SU-DHL-6 (cell line): ENCODE results near the gene INPP4A.

Experiments
- H2AFZ ChIP-seq: fragments of 200-600 bp; sonication (generic); 2 replicates; pipeline ENCODE4 v1.6.1; 2014; ENCODE audit warnings: low read depth, mild to moderate bottlenecking, moderate library complexity, mixed read lengths, antibody characterized with exemption, low read length; ENCODE audit not compliant: severe bottlenecking
- H3F3A ChIP-seq: fragments of 200-600 bp; shearing (Covaris generic); 2 replicates; pipeline ENCODE4 v1.6.0; 2016; ENCODE audit warnings: antibody characterized with exemption, mild to moderate bottlenecking; ENCODE audit not compliant: insufficient read depth
- H3K27ac ChIP-seq: fragments of 200-600 bp; sonication (generic); 2 replicates; pipeline ENCODE4 v1.5.1; 2016; ENCODE audit warnings: low read depth, mild to moderate bottlenecking, low read length, moderate library complexity, mixed read lengths
- H3K27me3 ChIP-seq: fragments of 200-600 bp; sonication (generic), shearing (Covaris generic); 2 replicates; pipeline ENCODE4 v1.6.0; 2014; ENCODE audit warnings: mild to moderate bottlenecking, low read length
- H3K36me3 ChIP-seq: fragments of 200-600 bp; sonication (generic); 2 replicates; pipeline ENCODE4 v1.6.1; 2014; ENCODE audit warnings: mild to moderate bottlenecking, low read length, mixed read lengths
- H3K4me2 ChIP-seq: fragments of 300-600, 200-600 bp; shearing (Covaris generic), sonication (generic); 2 replicates; pipeline ENCODE4 v1.6.0; 2014; ENCODE audit warnings: low read length, low read depth, mild to moderate bottlenecking; ENCODE audit not compliant: poor library complexity, severe bottlenecking
- H3K4me3 ChIP-seq: fragments of 200-600 bp; sonication (generic); 2 replicates; pipeline ENCODE4 v1.5.1; 2014; ENCODE audit warnings: antibody characterized with exemption, low read length, mild to moderate bottlenecking, mixed read lengths; ENCODE audit not compliant: insufficient read depth, poor library complexity, severe bottlenecking
- H3K79me2 ChIP-seq: fragments of 200-600 bp; sonication (generic); 2 replicates; pipeline ENCODE4 v1.6.1; 2014; ENCODE audit warnings: mild to moderate bottlenecking, low read length, moderate library complexity; ENCODE audit not compliant: insufficient read depth
- H3K9ac ChIP-seq: fragments of 200-600 bp; sonication (generic); 2 replicates; pipeline ENCODE4 v1.7.0; 2014; ENCODE audit warnings: mild to moderate bottlenecking, low read length
- H3K9me2 ChIP-seq: fragments of 200-600 bp; sonication (generic); replicated peaks from 2 replicates; pipeline ENCODE4 v1.6.1; 2014; ENCODE audit warnings: low read length; ENCODE audit not compliant: insufficient read depth
- H3K9me3 ChIP-seq: fragments of 200-600 bp; sonication (generic); 2 replicates; pipeline ENCODE4 v1.6.1; 2014; ENCODE audit warnings: low read length, mixed read lengths; ENCODE audit not compliant: insufficient read depth
- H4K20me1 ChIP-seq: fragments of 200-600 bp; sonication (generic); 2 replicates; pipeline ENCODE4 v1.6.1; 2014; ENCODE audit warnings: low read depth, mild to moderate bottlenecking, antibody characterized with exemption, low read length, moderate library complexity, mixed read lengths
- CTCF ChIP-seq: fragments of 200-600 bp; sonication (generic); IDR thresholded peaks from one replicate; pipeline ENCODE4 v1.5.1; 2017; ENCODE audit warnings: antibody characterized with exemption, mild to moderate bottlenecking, low read length, moderate library complexity; ENCODE audit not compliant: insufficient read depth, poor library complexity, severe bottlenecking
- EZH2phosphoT487 ChIP-seq: fragments of 200-600 bp; sonication (generic), shearing (Covaris generic); conservative IDR thresholded peaks from 2 replicates; pipeline ENCODE4 v1.6.1; 2018; ENCODE audit warnings: mild to moderate bottlenecking, antibody characterized with exemption, low read length, moderate library complexity, mixed read lengths

The INPP4A gene

DNA sequence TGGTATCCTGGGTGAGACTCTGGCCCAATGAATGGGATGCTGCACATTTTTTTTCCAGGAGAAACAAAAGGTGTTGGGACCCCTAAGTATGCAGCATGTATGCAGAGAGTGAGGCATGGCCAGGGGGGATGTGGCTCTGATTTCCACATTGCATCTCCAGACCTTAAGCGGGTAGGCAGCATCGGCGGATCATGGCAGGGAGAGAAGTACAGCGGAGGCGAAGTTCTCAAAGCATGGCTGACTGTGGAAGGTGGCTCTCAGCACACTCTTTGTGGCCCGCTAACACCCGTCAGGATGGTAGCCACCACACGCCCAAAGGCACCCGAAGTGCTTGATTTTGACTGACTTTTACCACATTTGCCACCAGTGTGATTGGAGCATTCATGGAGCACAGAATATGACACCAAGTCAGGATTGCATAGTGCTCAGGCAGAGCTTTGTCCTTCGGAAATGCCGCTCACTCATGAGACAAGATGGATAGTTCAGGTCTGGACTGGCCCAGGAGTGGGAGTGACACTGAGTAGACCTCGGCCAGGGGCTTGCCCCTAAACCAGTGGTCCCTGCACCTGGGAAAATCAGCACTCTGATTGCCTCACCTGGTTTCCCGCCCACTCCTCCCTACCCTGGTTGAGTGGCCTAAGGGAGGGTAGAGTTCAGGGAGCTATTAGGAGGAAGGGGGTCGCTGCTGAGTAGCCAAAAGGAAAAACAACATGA lies 14.2 kb downstream of the INPP4A start:
- Histone ChIP-seq H3K4me2 (no peak overlapping the region), H2AFZ (no peak overlapping the region), H3K79me2 (no peaks in the 10 kb centered on the region), H3K36me3 (no peaks in the 10 kb centered on the region), H3K9ac (no peak overlapping the region), H3K9me2 (no peaks in the 10 kb centered on the region), H4K20me1 (no peaks in the 10 kb centered on the region), H3K4me3 (no peak overlapping the region), H3F3A (no peaks in the 10 kb centered on the region), H3K27me3 (no peaks in the 10 kb centered on the region), H3K27ac (no peak overlapping the region), H3K9me3 (no peaks in the 10 kb centered on the region)
- TF ChIP-seq EZH2phosphoT487 (no peak), CTCF (no peak)

GRCh38 chr2:98459496-98460175 lies 15.0 kb downstream of the INPP4A start:
- Histone ChIP-seq H4K20me1 (no peaks in the 10 kb centered on the region), H3K9ac (no peak overlapping the region), H3K4me3 (no peak overlapping the region), H3K9me3 (no peaks in the 10 kb centered on the region), H3K27me3 (no peaks in the 10 kb centered on the region), H3K27ac (no peak overlapping the region), H3K36me3 (no peaks in the 10 kb centered on the region), H2AFZ (no peak overlapping the region), H3F3A (0 out of 2 replicates have a peak, but pooled peaks cover 6% of the 10 kb centered on the region), H3K4me2 (no peak overlapping the region), H3K9me2 (no peaks in the 10 kb centered on the region), H3K79me2 (no peaks in the 10 kb centered on the region)
- no peak for TF ChIP-seq EZH2phosphoT487
- TF ChIP-seq CTCF, result no peak

GRCh38 chr2:98460573-98461497 lies 16.2 kb downstream of the INPP4A start:
- no peak overlapping the region for H3K4me3 ChIP-seq
- H3K27me3 ChIP-seq, result no peaks in the 10 kb centered on the region
- no peaks in the 10 kb centered on the region for H3K9me2 ChIP-seq
- H3K36me3 ChIP-seq, result no peaks in the 10 kb centered on the region
- no peak for TF ChIP-seq CTCF
- TF ChIP-seq EZH2phosphoT487, result no peak
- H3K4me2 ChIP-seq, result peak overlapping the region; percentile 8
- H3K27ac ChIP-seq, result peak overlapping the region; percentile 40
- 0 out of 2 replicates have a peak, but pooled peaks cover 8% of the 10 kb centered on the region for H3F3A ChIP-seq
- H4K20me1 ChIP-seq, result no peaks in the 10 kb centered on the region
- H3K79me2 ChIP-seq, result no peaks in the 10 kb centered on the region
- H2AFZ ChIP-seq, result no peak overlapping the region
- H3K9ac ChIP-seq, result no peak overlapping the region
- no peaks in the 10 kb centered on the region for H3K9me3 ChIP-seq
